Liver (tissue), 9 donors: ENCODE results near the gene BRD3OS. TPM values are rescaled to one million over a fixed set of nuclear protein-coding genes. Genes with fewer than 3 reads are reported as not detected.

Source experiments
- DNase-seq: peaks from one replicate; pipeline ENCODE4 v3.0.0-alpha.2; 2017; ENCODE audit warnings: low spot score
- H3K27ac ChIP-seq, 2 donors: one replicate each; pipeline ENCODE4 v1.7.0; 2013; ENCODE audit warnings: inconsistent platforms in 2 of 2, low read length in 2 of 2, control low read depth in 1 of 2, low read depth in 1 of 2, mild to moderate bottlenecking in 1 of 2
- H3K27me3 ChIP-seq, 4 donors: one replicate each; pipeline versions ENCODE4 v1.6.1 to v1.7.0; 2013; ENCODE audit warnings: low read length in 3 of 4, inconsistent platforms in 1 of 4, mild to moderate bottlenecking in 1 of 4, moderate library complexity in 1 of 4; ENCODE audit not compliant: control insufficient read depth in 4 of 4, insufficient read depth in 4 of 4
- H3K36me3 ChIP-seq, 4 donors: one replicate each; pipeline versions ENCODE4 v1.6.1 to v1.7.0; 2013; ENCODE audit warnings: low read length in 3 of 4, mild to moderate bottlenecking in 3 of 4, low read depth in 1 of 4, moderate library complexity in 1 of 4; ENCODE audit not compliant: control insufficient read depth in 4 of 4, insufficient read depth in 3 of 4
- H3K4me1 ChIP-seq, 4 donors: one replicate each; pipeline versions ENCODE4 v1.6.1 to v1.7.0; 2013; ENCODE audit warnings: low read length in 3 of 4, mild to moderate bottlenecking in 3 of 4, moderate library complexity in 1 of 4; ENCODE audit not compliant: control insufficient read depth in 4 of 4, insufficient read depth in 4 of 4
- H3K4me3 ChIP-seq, 3 donors: one replicate each; pipeline versions ENCODE4 v1.6.1 to v1.7.0; 2013; ENCODE audit warnings: low read length in 3 of 3, control low read depth in 1 of 3, low read depth in 1 of 3, mild to moderate bottlenecking in 1 of 3
- H3K9ac ChIP-seq, 2 donors: one replicate each; pipeline ENCODE4 v1.7.0; 2013; ENCODE audit warnings: low read length in 2 of 2, mild to moderate bottlenecking in 2 of 2, moderate library complexity in 2 of 2, control low read depth in 1 of 2, low read depth in 1 of 2
- H3K9me3 ChIP-seq, 4 donors: one replicate each; pipeline versions ENCODE4 v1.6.1 to v1.7.0; 2013; ENCODE audit warnings: low read length in 3 of 4; ENCODE audit not compliant: control insufficient read depth in 4 of 4
- ATF3 ChIP-seq: IDR thresholded peaks from 2 replicates; pipeline ENCODE4 v1.6.1; 2016; ENCODE audit warnings: antibody characterized with exemption
- CTCF ChIP-seq: fragments of 150-350 bp; IDR thresholded peaks from 2 replicates; pipeline ENCODE4 v1.5.1; 2017; ENCODE audit warnings: improper control_type of control experiment, low read depth, low read length; ENCODE audit not compliant: missing input control
- FOXA1 ChIP-seq: IDR thresholded peaks from 2 replicates; pipeline ENCODE4 v1.6.1; 2016; ENCODE audit warnings: antibody characterized with exemption
- FOXA2 ChIP-seq: IDR thresholded peaks from 2 replicates; pipeline ENCODE4 v1.6.1; 2016; ENCODE audit warnings: antibody characterized with exemption
- GABPA ChIP-seq, 2 donors: IDR thresholded peaks in 1 of 2; conservative IDR thresholded peaks in 1 of 2; 2 replicates each; pipeline ENCODE4 v1.6.1; 2016; ENCODE audit warnings: antibody characterized with exemption in 2 of 2, mild to moderate bottlenecking in 1 of 2, moderate library complexity in 1 of 2
- HNF4A ChIP-seq, 2 donors: conservative IDR thresholded peaks; 2 replicates each; pipeline ENCODE4 v1.6.1; 2016; ENCODE audit warnings: antibody characterized with exemption in 2 of 2, mild to moderate bottlenecking in 2 of 2
- HNF4G ChIP-seq: IDR thresholded peaks from 2 replicates; pipeline ENCODE4 v1.6.1; 2016; ENCODE audit warnings: antibody characterized with exemption
- MAX ChIP-seq: IDR thresholded peaks from 2 replicates; pipeline ENCODE4 v1.6.1; 2016; ENCODE audit warnings: antibody characterized with exemption
- NR2F2 ChIP-seq: IDR thresholded peaks from 2 replicates; pipeline ENCODE4 v1.6.1; 2016; ENCODE audit warnings: antibody characterized with exemption
- RAD21 ChIP-seq, 2 donors: IDR thresholded peaks; 2 replicates each; pipeline ENCODE4 v1.6.1; 2016; ENCODE audit warnings: antibody characterized with exemption in 2 of 2, mild to moderate bottlenecking in 2 of 2
- REST ChIP-seq: IDR thresholded peaks from 2 replicates; pipeline ENCODE4 v1.6.1; 2016; ENCODE audit warnings: antibody characterized with exemption, mild to moderate bottlenecking
- RXRA ChIP-seq, 2 donors: IDR thresholded peaks; 2 replicates each; pipeline ENCODE4 v1.6.1; 2017 to 2018; ENCODE audit warnings: antibody characterized with exemption in 2 of 2, mild to moderate bottlenecking in 1 of 2
- TAF1 ChIP-seq: conservative IDR thresholded peaks from 2 replicates; pipeline ENCODE4 v1.6.1; 2016; ENCODE audit warnings: antibody characterized with exemption, mild to moderate bottlenecking
- WGBS: extraction: QIAGEN DNeasy Blood & Tissue Kit; methylation state at CpG from one replicate; pipeline ENCODE4 v1.1.7; 2013; 5-methylcytosine and 5-hydroxymethylcytosine counted together
- polyA plus RNA-seq, 2 donors: library from polyadenylated mRNA; stranded (reverse) in 1 of 2; unstranded in 1 of 2; fragments of 200-250 nt in 1 of 2; fragments of >200 nt in 1 of 2; fragmentation: Nextera tagmentation in 1 of 2; extraction: Ambion mirVana in 1 of 2; gene quantifications; one replicate each; pipeline versions ENCODE4 v1.2.1 to v1.2.3, GENCODE V29; 2013 to 2015
- total RNA-seq, 2 donors: library from RNA; depleted of rRNA; stranded (reverse); fragments of >200 nt; gene quantifications; one replicate each; pipeline ENCODE4 v1.2.3, GENCODE V29; 2014
- TF ChIP-seq, protein P1 (sequence below): IDR thresholded peaks from 2 replicates; pipeline ENCODE4 v1.6.1; 2016; ENCODE audit warnings: antibody characterized with exemption
- donor health status: healthy.
- donor health status: healthy.
- donor health status: healthy.
- donor health status: healthy.
- donor health status: healthy.

BRD3OS gene
- total and polyA plus RNA-seq, 4 donors = 2.1 to 5.1 (median 2.9) TPM

DNA sequence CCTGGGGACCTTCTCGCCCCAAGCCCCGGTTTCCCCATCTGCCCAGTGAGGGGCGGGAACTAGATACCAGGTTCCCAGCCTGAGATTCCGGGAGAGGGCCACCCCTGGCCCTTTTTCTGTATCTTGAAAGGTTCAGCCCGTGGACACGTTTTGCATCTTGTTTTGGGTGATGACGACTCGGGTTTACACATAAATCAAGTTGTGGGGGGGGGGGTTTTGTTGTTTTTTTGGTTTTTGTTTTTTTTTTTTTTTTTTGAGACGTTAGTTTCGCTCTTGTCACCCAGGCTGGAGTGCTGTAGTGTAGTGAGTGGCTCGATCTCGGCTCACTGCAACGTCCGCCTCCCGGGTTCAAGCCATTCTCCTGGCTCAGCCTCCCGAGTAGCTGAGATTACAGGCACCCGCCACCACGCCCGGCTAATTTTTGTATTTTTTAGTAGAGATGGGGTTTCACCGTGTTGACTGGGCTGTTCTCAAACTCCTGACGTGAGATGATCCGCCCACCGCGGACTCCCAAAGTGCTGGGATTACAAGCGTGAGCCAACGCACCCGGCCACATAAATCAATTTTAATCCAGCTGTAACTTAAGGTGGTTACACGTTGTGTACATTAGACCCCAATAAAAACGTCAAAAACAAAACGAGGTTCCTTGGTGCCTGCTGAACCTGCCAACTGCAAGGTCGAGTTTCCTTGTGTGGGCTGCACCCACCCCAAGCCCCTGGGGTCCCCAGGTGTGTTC lies 43.6 kb downstream of the BRD3OS start:
- peaks cover 0 to 25% (median 16%) of the 10 kb centered on the region in 4 donors for H3K4me1 ChIP-seq
- 26% methylated on average over 31 of the region's 31 CpGs for WGBS
- peak overlapping the region; percentile 79 to 96 for H3K27ac ChIP-seq
- peak overlapping the region; percentile 56 to 75 for H3K9ac ChIP-seq
- no peaks in the 10 kb centered on the region for H3K9me3 ChIP-seq
- TF ChIP-seq FOXA1 = no peak
- TF ChIP-seq GABPA (IDR thresholded peaks at IDR 0.05 in 1 of 2, conservative IDR thresholded peaks at IDR 0.05 in 1 of 2) = no peak
- TF ChIP-seq FOXA2 = no peak
- peak; percentile 3 for TF ChIP-seq CTCF
- H3K36me3 ChIP-seq = no peaks in the 10 kb centered on the region
- H3K27me3 ChIP-seq = no peaks in the 10 kb centered on the region
- peak overlapping the region; percentile 77 to 92 (median 83) for H3K4me3 ChIP-seq
- DNase-seq = no peak

DNA sequence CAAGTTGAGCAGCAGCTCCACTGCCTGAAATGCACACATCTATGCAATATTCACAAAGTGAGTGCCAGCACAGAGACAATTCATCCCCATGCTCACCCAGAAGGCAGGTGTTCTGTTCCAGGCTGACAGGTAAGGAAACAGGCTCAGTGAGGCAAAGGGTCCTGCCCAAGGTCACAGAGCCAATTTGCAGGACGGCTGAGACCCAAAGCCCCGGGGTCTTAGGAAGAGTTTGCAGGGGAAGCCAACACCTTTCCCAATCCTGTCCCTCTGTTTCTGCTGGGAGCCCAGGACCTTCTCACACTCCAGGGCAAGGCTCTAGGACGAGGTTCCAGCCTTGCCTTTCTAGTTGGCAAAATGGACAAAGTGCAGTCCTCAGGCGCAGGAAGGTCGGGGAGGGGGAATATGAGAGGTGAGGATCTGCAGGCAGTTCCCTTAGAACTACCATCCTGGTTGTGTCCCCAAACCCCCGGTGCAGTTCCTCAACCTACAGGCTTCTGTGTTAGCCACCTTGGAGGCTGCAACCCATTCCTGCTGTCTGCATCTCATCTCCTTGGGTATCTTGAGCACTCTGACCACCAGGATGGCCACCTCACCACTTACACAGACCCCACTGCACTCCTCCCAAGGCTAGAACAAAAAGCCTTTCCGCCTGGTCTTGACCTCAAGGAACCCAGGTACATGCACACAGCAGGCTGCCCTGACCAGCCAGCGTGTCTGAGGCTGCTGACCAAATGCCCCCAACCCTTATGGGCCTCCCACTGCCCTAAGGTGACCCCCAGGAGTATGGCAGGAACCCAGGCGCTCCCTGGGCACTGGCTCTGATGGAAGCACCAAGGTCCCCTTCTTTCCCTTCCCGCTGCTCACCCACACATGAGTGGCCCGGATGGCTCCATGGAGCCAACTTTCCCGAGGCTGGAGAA lies 44.5 kb downstream of the BRD3OS start:
- H3K27me3 ChIP-seq = no peaks in the 10 kb centered on the region
- H3K4me1 ChIP-seq = peaks cover 0 to 25% (median 16%) of the 10 kb centered on the region in 4 donors
- no peaks in the 10 kb centered on the region for H3K36me3 ChIP-seq
- H3K4me3 ChIP-seq = no peak overlapping the region
- TF ChIP-seq RXRA (IDR thresholded peaks at IDR 0.05) (no peak), MAX (no peak), HNF4G (no peak), GABPA (IDR thresholded peaks at IDR 0.05 in 1 of 2, conservative IDR thresholded peaks at IDR 0.05 in 1 of 2) (no peak), REST (no peak), NR2F2 (no peak), TAF1 (no peak), CTCF (no peak), HNF4A (conservative IDR thresholded peaks at IDR 0.05) (no peak), RAD21 (IDR thresholded peaks at IDR 0.05) (no peak), ATF3 (no peak), FOXA2 (no peak)
- TF ChIP-seq, protein P1, sequence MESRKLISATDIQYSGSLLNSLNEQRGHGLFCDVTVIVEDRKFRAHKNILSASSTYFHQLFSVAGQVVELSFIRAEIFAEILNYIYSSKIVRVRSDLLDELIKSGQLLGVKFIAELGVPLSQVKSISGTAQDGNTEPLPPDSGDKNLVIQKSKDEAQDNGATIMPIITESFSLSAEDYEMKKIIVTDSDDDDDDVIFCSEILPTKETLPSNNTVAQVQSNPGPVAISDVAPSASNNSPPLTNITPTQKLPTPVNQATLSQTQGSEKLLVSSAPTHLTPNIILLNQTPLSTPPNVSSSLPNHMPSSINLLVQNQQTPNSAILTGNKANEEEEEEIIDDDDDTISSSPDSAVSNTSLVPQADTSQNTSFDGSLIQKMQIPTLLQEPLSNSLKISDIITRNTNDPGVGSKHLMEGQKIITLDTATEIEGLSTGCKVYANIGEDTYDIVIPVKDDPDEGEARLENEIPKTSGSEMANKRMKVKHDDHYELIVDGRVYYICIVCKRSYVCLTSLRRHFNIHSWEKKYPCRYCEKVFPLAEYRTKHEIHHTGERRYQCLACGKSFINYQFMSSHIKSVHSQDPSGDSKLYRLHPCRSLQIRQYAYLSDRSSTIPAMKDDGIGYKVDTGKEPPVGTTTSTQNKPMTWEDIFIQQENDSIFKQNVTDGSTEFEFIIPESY = no peak
- peak; percentile 32 for DNase-seq
- no peak overlapping the region for H3K9ac ChIP-seq
- H3K27ac ChIP-seq = no peak overlapping the region
- 83% methylated on average over 12 of the region's 12 CpGs for WGBS
- H3K9me3 ChIP-seq = no peaks in the 10 kb centered on the region
